ENCODE data around the gene MCM3.

MCM3 gene

GRCh38 chr6:52233975-52234823 lies 50.3 kb downstream of the MCM3 start:
- Histone ChIP-seq H3K27ac (no peak overlapping the region), H3K27me3 (peaks cover 0 to 12% of the 10 kb centered on the region in 2 donors), H3K9me3 (no peaks in the 10 kb centered on the region), H3K36me3 (no peaks in the 10 kb centered on the region), H3K4me1 (peaks cover 0 to 3% (median 0%) of the 10 kb centered on the region in 4 donors), H3K4me3 (no peak overlapping the region)
- no peak for DNase-seq
- intact Hi-C loops (cut with DNase I; ENCODE audit: low total_unique reads) = no loop called here
- TF ChIP-seq, protein P1, sequence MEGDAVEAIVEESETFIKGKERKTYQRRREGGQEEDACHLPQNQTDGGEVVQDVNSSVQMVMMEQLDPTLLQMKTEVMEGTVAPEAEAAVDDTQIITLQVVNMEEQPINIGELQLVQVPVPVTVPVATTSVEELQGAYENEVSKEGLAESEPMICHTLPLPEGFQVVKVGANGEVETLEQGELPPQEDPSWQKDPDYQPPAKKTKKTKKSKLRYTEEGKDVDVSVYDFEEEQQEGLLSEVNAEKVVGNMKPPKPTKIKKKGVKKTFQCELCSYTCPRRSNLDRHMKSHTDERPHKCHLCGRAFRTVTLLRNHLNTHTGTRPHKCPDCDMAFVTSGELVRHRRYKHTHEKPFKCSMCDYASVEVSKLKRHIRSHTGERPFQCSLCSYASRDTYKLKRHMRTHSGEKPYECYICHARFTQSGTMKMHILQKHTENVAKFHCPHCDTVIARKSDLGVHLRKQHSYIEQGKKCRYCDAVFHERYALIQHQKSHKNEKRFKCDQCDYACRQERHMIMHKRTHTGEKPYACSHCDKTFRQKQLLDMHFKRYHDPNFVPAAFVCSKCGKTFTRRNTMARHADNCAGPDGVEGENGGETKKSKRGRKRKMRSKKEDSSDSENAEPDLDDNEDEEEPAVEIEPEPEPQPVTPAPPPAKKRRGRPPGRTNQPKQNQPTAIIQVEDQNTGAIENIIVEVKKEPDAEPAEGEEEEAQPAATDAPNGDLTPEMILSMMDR (IDR thresholded peaks at IDR 0.05) = peak in 1 of 2 experiments; percentile 26

DNA sequence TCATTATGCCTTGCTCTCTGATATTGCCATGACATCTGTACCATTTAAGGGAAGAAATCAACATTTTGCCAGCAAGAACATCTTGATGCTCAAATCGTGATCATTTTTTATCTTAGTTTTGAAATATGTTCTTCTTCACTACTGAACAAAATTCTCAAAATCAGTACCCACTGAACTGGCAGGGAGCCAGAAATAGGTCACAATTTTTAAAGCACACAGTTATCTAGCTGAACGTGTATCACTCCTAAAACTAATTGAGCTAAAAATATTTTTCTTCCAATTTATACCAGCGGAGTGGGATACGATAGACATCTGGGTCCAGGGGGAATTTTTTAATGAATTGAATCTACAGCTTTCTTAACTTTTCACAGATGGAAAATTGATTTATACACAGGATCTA lies 51.5 kb downstream of the MCM3 start:
- peaks cover 0 to 3% (median 0%) of the 10 kb centered on the region in 4 donors for H3K4me1 ChIP-seq
- H3K27ac ChIP-seq = no peak overlapping the region
- peaks cover 0 to 12% of the 10 kb centered on the region in 2 donors for H3K27me3 ChIP-seq
- intact Hi-C loops (cut with DNase I; ENCODE audit: low total_unique reads) = no loop called here
- H3K9me3 ChIP-seq = no peaks in the 10 kb centered on the region
- no peak overlapping the region for H3K4me3 ChIP-seq
- TF ChIP-seq, protein P1 (IDR thresholded peaks at IDR 0.05) = no peak
- H3K36me3 ChIP-seq = no peaks in the 10 kb centered on the region
- no peak for DNase-seq

GRCh38 chr6:52231406-52232127 lies 53.0 kb downstream of the MCM3 start:
- intact Hi-C loops (cut with DNase I; ENCODE audit: low total_unique reads) = no loop called here
- H3K27me3 ChIP-seq = peaks cover 0 to 5% of the 10 kb centered on the region in 2 donors
- H3K4me1 ChIP-seq = peaks cover 0 to 3% (median 0%) of the 10 kb centered on the region in 4 donors
- DNase-seq = no peak
- no peaks in the 10 kb centered on the region for H3K36me3 ChIP-seq
- H3K27ac ChIP-seq = no peak overlapping the region
- H3K4me3 ChIP-seq = no peak overlapping the region
- H3K9me3 ChIP-seq = no peaks in the 10 kb centered on the region
- TF ChIP-seq, protein P1 (IDR thresholded peaks at IDR 0.05) = no peak

DNA sequence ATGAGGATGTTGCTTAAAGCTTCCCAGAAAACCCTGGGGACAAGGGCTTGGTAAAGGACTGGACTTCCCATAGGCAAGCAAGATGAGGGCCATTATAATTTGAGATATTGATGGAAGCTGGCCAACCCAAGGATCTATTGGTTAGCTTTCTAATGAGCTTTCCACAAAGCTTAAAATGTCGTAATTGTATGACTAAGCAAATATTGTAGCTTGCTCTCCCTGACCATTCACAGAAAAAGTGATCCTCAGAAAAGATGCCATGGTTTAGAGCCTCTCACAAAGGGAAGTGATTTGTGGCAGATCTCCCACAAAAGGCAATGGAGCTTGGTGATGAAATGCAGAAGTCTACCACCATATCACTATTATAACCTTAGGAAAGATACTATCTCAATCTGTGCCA lies 53.9 kb downstream of the MCM3 start:
- H3K4me3 ChIP-seq = no peak overlapping the region
- intact Hi-C loops (cut with DNase I; ENCODE audit: low total_unique reads) = no loop called here
- no peaks in the 10 kb centered on the region for H3K9me3 ChIP-seq
- no peak overlapping the region for H3K27ac ChIP-seq
- peaks cover 0 to 3% (median 0%) of the 10 kb centered on the region in 4 donors for H3K4me1 ChIP-seq
- no peak for DNase-seq
- H3K36me3 ChIP-seq = no peaks in the 10 kb centered on the region
- TF ChIP-seq, protein P1 (IDR thresholded peaks at IDR 0.05) = no peak
- peaks cover 0 to 2% of the 10 kb centered on the region in 2 donors for H3K27me3 ChIP-seq

- intact Hi-C loops (cut with DNase I; ENCODE audit: low total_unique reads) = loop anchor here (10.0 kb wide), 1 partner anchor 163 kb away; no protein-coding TSS in a partner anchor
- TF ChIP-seq, protein P1 (IDR thresholded peaks at IDR 0.05) = no peak
These were observed 57.0 kb downstream of the MCM3 start for GRCh38 chr6:52227495-52227894.

More at GRCh38 chr6:52227495-52227894, 57.0 kb downstream of the MCM3 start:
- no peak for DNase-seq
- Histone ChIP-seq H3K27me3 (no peaks in the 10 kb centered on the region), H3K9me3 (no peaks in the 10 kb centered on the region), H3K27ac (no peak overlapping the region), H3K4me1 (no peaks in the 10 kb centered on the region), H3K36me3 (no peaks in the 10 kb centered on the region), H3K4me3 (no peak overlapping the region)

Measured in tibial artery (tissue), 4 donors.